Stimulated activated CD4-positive, alpha-beta T cell treated with anti-CD3 and anti-CD28 coated beads, Interleukin-4, amount 100 ng/mL, for 48 hours (primary cell): Measurements from ENCODE around the gene ATOH8.
"Not testable (repeated sequence)": the region's sequence is repeated elsewhere in the genome, so short reads cannot be mapped to it uniquely, and the experiment has no call there.

Source experiments
- DNase-seq, 2 donors: peaks; one replicate each; pipeline ENCODE4 v3.0.0-alpha.2; 2020; ENCODE audit warnings: low read depth in 2 of 2

The ATOH8 gene

GRCh38 chr2:85753525-85754312 is at the start of gene ATOH8:
ATOH8 (plus strand) TSS chr2:85753991; CDS start chr2:85754190, 199 bp downstream.
- no peak for DNase-seq

DNA sequence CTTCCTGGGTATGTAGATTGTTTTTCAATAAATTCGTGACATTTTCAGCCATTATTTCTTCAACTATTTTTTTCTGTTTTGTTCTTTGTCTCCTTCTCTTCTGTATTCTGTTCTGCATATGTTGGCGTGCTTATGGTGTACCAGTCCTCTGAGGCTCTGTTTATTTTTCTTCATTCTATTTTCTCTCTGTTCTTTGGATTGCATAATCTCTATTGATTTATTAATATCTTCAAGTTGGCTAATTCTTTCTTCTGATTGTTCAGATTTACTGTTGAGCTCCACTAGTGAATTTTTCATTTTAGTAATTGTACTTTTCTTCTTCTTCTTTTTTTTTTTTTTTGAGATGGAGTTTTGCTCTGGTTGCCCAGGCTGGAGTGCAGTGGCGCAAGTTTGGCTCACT is 49.8 kb upstream of the ATOH8 start:
- no peak for DNase-seq

DNA sequence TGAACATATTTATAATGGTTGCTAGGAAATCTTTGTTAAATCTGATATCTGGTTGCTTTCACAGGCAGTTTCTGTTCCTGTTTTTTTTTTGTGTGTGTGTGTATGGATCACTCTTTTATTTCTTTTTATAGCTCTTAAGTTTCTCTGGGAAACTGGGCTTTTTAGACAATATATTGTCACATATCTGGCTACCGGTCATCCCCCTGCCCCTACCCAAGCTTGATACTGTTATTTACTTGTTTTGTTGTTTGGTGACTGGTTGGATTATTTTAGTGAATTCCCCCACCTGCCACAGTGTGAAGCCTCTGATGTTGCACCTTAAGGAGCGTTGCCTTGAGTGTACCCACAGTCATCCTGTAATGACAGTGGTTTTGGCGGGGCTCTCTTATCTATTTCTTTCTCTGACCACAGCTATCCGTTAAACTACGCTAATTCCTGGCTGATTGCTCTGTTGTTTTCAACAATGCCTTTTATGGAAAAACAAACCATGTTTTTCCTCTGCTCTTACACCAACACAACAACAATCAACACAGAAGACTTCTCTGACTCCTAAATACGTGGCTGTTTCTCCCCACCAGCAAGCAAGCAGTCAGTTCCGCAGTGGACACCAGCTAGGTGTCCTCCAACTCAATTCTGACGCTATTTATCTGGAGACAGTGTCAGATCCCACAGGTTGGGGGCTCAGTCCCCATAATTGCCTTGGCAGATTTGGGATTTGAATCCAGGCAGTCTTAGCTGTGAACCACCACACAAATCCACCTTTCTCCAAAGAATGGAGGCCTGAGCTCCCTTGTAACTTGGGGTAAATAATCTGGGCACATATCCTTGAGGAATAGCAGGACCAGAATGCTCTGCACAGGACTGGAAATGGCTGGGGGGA is 48.8 kb upstream of the ATOH8 start:
- DNase-seq, result no peak

GRCh38 chr2:85705680-85706039 is 48.1 kb upstream of the ATOH8 start:
- DNase-seq, result no peak

GRCh38 chr2:85706063-85706462 is 47.7 kb upstream of the ATOH8 start:
- no peak for DNase-seq

- no peak for DNase-seq
Measured at GRCh38 chr2:85706599-85707296, 47.0 kb upstream of the ATOH8 start.

DNA sequence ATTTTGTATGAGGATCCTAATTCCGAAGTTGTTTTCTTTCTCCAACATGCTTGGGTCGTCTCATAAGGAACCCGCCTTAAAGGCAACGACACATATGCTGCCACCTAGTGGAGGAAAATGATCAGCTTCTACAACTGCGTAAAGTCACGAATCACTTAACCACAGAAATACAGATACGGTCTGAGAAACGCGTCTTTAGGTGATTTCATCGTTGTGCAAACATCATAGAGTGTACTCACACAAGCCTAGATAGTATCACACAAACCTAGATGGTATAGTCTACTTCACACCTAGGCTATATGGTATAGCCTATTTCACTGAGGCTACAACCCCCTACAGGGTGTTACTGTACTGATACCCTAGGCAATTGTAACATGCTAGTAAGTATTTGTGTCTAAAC is 46.5 kb upstream of the ATOH8 start:
- DNase-seq, result peak; percentile 32 to 52

DNA sequence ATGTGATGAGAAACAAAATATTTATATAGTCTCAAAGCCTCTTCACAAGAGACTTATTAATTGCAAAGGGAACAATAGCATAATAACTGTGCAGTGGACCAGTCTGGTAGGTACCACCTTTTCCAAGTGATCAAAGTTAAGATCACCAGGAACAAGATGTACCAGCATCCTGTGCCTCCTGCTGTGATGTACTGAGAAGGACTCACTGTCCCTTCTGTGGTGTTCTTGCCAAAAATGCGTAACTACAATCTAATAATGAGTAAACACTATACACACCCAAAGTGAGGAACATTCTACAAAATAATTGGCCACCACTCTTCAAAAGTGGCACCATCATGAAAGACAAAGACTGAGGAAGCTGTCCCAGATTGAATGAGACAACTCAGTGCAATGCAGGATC is 45.1 kb upstream of the ATOH8 start:
- no peak for DNase-seq

DNA sequence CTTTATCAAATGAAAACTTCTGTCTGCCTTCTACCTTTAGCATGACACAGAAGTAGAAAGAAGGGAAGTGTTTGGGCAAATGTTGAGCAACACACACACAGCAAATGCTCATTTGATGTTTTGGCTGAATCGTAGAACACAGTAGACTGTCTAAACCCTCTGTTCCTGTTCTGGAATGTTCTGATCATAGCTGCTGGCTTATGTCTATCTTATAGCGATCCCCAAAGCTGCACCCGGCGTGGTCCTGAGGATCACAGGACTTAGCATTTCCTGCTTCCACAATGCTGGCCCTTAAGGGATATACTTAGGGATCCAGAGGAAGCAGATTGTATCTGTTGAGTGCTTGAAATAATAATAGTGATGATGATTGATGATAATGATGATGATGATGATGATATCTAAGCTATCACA is 44.4 kb upstream of the ATOH8 start:
- DNase-seq, result no peak

GRCh38 chr2:85710687-85711577 is 42.9 kb upstream of the ATOH8 start:
- no peak for DNase-seq

- no peak for DNase-seq
Measured at GRCh38 chr2:85711578-85712060, 42.2 kb upstream of the ATOH8 start.

DNA sequence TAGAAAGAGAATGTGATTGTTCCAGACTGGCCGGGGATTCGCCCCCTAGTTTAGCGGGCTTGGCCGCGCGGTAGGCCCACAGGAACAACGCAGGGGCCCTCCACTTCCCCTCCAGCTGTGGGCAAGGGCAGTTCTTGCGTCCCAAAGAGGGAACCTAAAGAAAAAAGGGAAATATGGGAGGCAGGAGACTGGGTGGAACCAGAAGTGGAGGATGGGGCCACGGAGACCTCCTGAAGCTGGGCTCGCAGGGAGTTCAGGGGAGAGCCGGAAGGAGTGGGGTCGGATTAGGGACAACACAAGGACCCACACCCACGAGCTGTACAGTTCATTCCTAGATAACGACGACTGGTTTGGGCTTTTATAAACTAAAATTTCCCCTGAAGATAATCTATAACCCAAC is 41.5 kb upstream of the ATOH8 start:
- DNase-seq, result no peak

DNA sequence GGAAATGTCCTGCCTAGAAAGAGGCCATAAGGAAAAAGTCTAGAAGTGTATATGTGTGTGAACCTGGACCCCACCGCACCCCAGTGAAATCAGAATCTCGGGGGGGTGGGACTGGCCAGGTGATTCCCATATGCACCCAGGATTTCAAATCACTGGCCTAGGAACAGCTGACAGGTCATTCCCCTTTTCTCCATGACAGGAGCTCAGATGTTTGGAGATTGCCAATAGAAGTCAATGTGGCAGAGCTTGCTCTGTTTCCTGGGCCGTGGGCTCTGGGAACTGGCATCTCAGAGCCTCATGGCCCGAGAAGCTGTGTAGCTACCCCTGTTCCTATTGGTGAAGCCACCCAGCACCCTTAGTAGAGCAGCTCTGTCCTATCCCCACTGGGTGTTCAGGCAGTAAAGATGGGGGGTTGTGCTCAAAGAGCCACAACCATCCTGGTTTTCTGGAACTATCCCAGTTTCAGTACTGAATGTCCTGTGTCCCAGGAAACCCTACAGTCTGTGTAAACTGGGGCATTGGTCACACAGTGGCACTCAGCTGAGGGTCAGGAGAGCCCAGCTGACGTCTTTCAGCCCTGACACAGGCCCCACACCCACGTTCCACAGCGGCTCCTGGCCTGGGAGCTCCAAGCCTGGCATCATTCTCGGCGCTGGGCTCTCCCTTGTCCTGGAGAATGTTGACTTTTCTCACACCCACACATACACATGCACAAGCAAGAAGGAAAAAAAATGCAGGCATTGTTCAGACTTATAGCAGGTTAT is 40.8 kb upstream of the ATOH8 start:
- no peak for DNase-seq

DNA sequence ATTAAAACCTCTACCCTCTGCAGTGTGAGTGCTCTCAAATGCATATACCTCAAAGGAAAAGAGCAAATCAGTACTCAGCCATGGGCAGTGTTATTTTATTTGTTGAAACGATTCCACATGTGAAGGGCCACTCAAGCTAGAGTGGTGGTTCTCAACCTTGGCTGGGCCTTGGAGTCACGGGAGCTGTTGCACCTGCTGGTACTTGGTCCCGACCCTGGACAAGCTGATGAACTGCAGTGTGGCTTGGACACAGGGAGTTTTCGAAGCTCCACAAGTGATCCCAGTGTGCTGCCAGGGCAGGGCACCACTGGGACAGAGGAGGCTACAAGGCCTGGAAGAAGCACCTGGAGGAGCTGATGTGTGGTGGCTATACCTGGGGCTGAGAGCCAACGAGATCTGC is 40.0 kb upstream of the ATOH8 start:
- DNase-seq, result no peak

GRCh38 chr2:85714421-85714820 is 39.4 kb upstream of the ATOH8 start:
- not testable (repeated sequence) for DNase-seq

DNA sequence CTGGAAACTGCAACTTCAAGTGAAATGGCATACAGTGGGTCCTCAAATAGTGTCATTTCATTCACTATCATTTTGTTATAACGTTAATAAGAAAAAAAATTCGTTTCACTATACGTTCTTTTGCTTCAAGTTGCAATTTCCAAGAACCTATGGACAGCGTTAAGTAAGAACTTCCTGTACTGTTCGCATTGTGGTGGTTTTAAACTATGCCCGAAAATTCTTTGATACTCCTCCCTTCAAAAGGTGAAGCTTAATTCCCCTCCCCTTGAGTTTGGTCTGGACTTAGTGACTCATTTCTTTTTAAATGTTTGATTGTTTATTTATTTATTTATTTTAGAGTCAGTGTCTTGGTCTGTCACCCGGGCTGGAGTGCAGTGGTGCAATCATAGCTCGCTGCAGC is 39.0 kb upstream of the ATOH8 start:
- DNase-seq, result no peak

DNA sequence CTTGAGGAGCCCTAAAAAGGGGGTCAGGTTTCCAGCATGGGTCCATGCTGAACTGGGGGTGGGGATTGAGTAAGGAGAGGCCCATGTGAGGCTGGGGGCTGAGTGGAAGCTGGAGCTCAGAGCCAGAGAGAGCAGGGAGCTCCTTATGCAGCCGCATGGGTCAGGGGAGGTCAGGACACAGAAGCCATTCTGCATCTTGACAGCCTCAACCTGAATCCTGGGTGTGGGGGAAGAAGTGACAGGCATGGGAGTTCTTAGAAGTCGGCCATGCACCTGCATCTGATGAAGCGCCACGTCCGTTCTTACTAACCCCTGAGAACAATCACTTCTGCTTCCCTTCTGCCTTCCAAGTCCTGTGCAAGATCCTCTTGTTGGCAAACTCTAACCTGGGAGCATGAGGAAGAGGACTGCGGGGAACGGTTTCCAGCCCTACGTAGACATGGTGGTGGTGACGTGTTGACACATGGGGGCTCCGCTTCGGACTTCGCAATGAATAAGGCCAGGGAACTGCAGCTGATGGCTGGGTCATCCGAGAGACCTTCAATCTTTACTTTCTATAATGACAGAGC is 37.4 kb upstream of the ATOH8 start:
- no peak for DNase-seq

- no peak for DNase-seq
Measured at GRCh38 chr2:85717308-85718008, 36.3 kb upstream of the ATOH8 start.

DNA sequence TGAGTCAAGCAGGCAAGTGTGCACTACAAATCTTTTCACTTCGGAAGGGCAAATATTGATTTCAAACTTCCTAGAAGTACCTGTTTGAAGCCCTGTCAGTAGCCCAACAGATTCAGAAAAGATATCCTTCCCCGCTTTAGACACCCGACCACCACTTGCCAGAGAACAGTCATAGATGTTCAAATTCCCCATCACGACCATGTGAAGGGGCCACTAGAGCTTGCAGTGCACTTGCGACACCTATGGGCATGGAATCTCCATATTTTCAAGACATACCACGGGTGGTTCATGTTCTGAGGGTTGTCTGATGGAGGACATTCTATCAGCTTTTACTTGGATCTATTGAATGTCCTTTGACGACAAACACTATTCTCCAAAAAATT is 35.8 kb upstream of the ATOH8 start:
- no peak for DNase-seq
